Midbrain (tissue), 1 donor: ENCODE results near the gene WHAMM.
"Not testable (repeated sequence)": the region's sequence is repeated elsewhere in the genome, so short reads cannot be mapped to it uniquely, and the experiment has no call there.

ENCODE experiments used
- DNase-seq: peaks from one replicate; lab custom pipeline; 2025; lab: John Stamatoyannopoulos, UW

WHAMM gene

GRCh38 chr15:82865981-82866380, 56.6 kb downstream of the WHAMM start:
- not testable (repeated sequence) for DNase-seq

GRCh38 chr15:82870727-82871320, 61.4 kb downstream of the WHAMM start:
- no peak for DNase-seq

GRCh38 chr15:82871358-82871757, 61.9 kb downstream of the WHAMM start:
- DNase-seq: no peak

DNA sequence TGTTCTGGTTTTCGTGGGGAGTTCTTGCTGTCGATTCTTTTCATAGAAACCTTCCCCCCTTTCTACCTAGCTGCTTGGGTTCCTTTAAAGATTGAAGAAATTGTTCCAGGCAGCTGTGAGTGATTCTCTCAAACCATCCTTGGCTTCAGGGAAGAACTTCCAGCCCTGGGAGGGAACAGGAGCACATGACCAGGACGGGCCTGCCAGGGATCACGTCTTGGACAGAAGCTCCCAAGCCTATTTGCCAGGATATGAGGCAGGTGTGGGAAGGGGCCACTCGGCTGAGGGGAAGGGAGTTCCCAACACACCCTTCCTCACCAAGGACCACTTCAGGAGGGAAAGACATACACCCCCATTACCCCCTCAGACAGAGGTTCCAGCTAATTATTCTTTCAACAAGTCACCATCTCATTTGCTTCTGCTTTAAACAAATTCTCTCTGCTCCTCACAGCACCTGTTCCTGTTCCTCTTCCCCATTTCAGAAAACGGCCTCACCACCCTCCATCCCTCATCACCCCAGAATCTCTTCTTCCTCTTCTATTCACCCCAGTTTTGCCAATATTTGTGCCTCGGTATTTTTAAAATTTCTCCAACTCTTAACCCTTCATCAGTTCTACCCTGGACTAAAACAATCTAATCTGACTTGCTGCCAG, 62.5 kb downstream of the WHAMM start:
- DNase-seq: no peak

DNA sequence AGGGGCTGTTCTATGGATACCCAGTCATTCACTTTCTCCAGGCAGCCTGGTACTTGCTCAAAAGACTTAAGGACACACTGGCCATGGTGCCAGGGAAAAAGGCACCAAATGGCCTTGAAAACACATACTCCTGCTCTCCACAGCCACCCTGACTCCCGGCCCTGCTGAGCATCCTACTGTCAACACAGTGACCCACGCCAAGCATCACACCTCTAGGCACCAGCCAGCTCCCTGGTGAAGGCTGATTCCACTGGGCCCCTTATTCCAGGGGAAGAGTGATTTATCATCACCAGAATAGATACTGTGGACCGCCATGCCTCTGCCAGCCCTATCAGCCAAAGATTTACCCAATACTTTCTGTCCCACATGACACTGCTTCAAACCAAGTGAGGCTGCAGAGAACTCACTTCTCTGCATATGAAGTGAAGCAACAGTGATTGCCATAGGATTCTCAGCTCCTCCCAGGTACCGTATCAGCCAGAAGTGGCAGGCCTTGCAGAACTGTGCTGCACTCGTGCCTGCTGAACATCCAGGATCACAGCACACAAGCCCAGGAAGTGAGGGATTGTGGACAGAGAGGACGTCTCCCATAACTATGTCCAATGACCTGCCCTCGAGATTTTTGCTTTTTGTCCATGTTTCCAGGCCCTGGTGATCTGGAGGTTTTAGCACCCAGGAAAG, 63.7 kb downstream of the WHAMM start:
- DNase-seq: no peak

DNA sequence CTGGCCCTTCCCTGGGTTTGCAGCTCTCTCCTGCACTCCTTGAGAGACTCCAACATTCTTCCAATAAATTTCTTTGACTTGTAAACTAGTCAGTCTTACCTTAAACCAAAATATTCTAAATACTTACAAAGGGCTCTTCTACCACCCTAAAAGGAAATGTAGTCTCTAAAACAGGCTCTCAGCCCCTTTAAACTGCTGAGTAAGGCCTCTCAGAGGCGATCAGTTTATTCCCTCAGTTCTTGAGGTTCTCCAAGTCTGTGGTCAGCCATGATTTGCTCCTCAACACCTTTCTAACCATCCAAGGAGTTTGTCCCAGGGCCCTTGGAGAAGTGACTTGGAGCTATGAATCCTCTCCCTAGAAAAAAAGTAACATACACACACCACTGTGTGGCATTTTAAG, 64.8 kb downstream of the WHAMM start:
- no peak for DNase-seq

- no peak for DNase-seq
Measured at GRCh38 chr15:82874961-82875360, 65.5 kb downstream of the WHAMM start.

GRCh38 chr15:82875411-82876003, 66.1 kb downstream of the WHAMM start:
- DNase-seq: no peak

GRCh38 chr15:82877825-82878224, 68.4 kb downstream of the WHAMM start:
- DNase-seq: no peak

DNA sequence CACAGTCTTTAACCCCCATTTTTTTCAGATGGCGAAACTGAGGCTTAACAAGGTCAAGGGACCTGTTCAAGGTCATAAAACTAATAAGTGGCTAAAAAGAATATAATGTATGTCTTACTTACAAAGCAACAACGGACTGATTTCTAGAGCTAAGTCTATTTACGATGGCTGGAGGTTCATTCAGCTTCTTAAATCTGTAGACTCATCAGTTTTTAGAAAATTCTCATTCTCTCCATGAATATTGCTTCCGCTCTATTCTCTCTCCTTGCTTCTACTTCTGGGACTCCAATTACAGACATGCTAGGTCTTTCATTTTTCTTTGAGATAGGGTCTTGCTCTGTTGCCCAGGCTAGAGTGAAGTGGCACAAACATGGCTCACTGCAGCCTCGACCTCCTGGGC, 68.9 kb downstream of the WHAMM start:
- DNase-seq: no peak

GRCh38 chr15:82880704-82881103, 71.3 kb downstream of the WHAMM start:
- DNase-seq: no peak

DNA sequence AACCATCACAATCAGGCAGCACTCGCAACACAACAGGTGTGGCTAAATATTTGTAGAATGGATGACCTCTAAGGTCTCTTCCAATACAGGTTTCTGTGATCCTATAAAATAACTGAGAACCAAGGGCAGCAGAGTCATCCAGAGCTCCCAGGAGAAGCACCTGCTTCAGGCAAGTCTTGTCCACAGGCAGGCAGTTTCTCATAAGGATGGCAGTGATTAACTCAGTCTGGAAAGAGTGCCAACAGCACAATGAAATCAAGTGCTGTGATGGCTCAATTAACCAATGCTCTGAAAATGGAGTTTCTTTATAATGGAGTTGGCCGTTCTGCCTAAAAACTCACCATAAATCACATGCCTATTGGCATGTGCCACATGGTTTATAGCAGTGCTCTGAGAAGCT, 72.3 kb downstream of the WHAMM start:
- DNase-seq: no peak

DNA sequence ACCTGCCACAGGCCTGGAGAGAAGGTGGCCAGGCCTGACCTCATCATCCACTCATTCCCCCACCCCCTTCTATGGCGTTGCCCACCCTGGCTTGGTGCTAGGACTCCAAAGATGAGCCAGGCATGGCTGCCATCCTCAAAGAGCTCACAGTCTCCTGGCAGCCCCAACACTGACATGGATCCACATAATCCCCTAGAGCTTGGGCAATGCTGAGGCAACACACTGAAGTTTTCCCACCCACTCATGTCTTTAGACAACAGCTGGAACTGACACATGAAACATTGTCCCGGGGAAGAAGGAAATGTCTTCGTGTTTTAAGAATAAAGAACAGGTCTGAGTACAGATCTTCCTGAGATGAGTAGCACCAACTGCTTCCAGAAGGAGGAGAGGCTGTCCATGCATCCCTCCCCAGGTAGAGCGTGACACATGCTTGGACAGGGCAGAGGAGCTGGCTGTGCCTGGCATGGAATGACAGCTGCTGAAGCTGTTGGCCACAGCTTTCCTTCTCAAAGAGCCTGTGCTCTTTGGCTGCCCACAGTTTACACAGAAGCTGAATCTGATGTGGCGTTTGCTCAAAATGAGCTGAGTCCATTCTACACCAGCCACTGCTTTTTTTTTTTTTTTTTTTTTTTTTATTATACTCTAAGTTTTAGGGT, 73.0 kb downstream of the WHAMM start:
- no peak for DNase-seq
